GM10248 (cell line): ENCODE measurements around the gene FOXJ2.
"Not testable (repeated sequence)": the region's sequence is repeated elsewhere in the genome, so short reads cannot be mapped to it uniquely, and the experiment has no call there.

ENCODE experiments used
- CTCF ChIA-PET: fragments of 300-600 bp; sonication (Branson Sonifier 250); formaldehyde crosslinking; extraction: SDS; loops from one replicate; lab custom pipeline; 2021; ENCODE audit warnings: antibody characterized with exemption; lab: Yijun Ruan, JAX
- POLR2A ChIA-PET: fragments of 350-650 bp; sonication (Branson Sonifier 250); formaldehyde crosslinking; extraction: SDS; loops from one replicate; lab custom pipeline; 2020; ENCODE audit warnings: antibody characterized with exemption; lab: Yijun Ruan, JAX
- DNase-seq: peaks from one replicate; pipeline ENCODE4 v3.0.0; 2012; ENCODE audit errors: extremely low spot score
- CTCF ChIP-seq: IDR thresholded peaks from 2 replicates; pipeline ENCODE4 v1.5.1; 2012; ENCODE audit warnings: mild to moderate bottlenecking, low read depth; ENCODE audit errors: extremely low read depth, missing control alignments, control extremely low read depth

The FOXJ2 gene

GRCh38 chr12:8088574-8088973 lies 56.1 kb downstream of the FOXJ2 start:
- CTCF ChIA-PET: interaction anchor here (0.7 to 1.4 kb wide), 4 partner anchors 16 to 143 kb away, joined by 3 to 5 read pairs (median 3); no protein-coding TSS in a partner anchor
- TF ChIP-seq CTCF: no peak

GRCh38 chr12:8089277-8089676 lies 56.8 kb downstream of the FOXJ2 start:
- POLR2A ChIA-PET, CTCF ChIA-PET, DNase-seq: not testable (repeated sequence)

More at GRCh38 chr12:8088574-8088973, 56.1 kb downstream of the FOXJ2 start:
- peak; percentile 44 for DNase-seq
- POLR2A ChIA-PET: no interaction called here

DNA sequence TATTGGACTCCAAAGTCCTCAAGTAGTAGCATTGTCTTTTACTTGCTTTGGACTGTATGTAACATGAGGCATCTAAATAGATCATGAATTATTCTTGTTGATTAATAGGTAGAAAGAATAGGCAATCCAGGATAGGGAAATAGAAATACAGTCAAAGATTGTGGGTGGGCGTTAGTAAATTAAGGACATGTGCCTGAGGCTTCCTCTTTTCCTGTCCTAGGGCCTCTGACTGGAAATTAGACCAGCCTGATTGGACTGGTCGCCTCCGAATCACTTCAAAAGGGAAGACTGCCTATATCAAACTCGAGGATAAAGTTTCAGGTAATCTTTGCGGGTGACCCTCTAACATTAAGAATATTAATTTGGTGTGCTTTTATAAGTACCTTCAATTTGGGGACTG lies 57.2 kb downstream of the FOXJ2 start:
- no peak for DNase-seq
- ChIA-PET CTCF (no interaction called here), POLR2A (no interaction called here)
- no peak for TF ChIP-seq CTCF

- ChIA-PET POLR2A (no interaction called here), CTCF (interaction anchor here (1.1 to 2.6 kb wide), 2 partner anchors 15 to 24 kb away, joined by 3 to 11 read pairs; no protein-coding TSS in a partner anchor)
- no peak for TF ChIP-seq CTCF
- no peak for DNase-seq
Observed at GRCh38 chr12:8093291-8093690, 60.8 kb downstream of the FOXJ2 start.

- DNase-seq: no peak
- CTCF ChIA-PET: interaction anchor here (2.5 kb wide), 1 partner anchor 13 kb away, joined by 10 read pairs; no protein-coding TSS in a partner anchor
- TF ChIP-seq CTCF: no peak
- POLR2A ChIA-PET: no interaction called here
Observed at GRCh38 chr12:8096281-8096915, 63.9 kb downstream of the FOXJ2 start.

DNA sequence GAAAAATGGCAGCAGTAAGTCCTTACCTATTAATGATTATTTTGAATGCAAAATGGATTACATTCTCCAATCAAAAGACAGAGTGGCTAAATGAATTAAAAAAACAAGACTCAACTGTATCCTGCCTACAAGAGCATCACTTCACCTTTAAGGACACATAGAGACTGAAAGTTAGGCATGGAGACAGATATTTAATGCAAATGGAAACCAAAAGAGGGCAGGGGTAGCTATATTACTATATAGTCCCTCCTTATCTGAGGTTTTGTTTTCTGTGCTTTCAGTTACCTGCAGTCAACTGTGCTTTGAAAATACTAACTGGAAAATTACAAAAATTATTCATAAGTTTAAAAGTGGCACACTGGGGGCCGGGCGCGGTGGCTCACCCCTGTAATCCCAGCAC lies 66.7 kb downstream of the FOXJ2 start:
- TF ChIP-seq CTCF: no peak
- POLR2A ChIA-PET: no interaction called here
- CTCF ChIA-PET: interaction anchor here (3.9 kb wide), 1 partner anchor 10 kb away, joined by 13 read pairs; no protein-coding TSS in a partner anchor
- no peak for DNase-seq
